ENCODE measurements around the gene GLIPR1.

The GLIPR1 gene

GRCh38 chr12:75438059-75438754 is 42.3 kb upstream of the GLIPR1 start:
- H3K9ac ChIP-seq (ENCODE audit: low read depth, low read length), result no peak overlapping the region; the same call in 1 of the 2 replicates
- peak overlapping the region; percentile 64 for H3K27ac ChIP-seq (ENCODE audit: low read length)
- DNase-seq (peak; percentile 87), ATAC-seq (ENCODE audit: insufficient read depth, low read depth) (peak; percentile 84)
- H3K9me3 ChIP-seq (ENCODE audit: insufficient read depth, low read length, severe bottlenecking), result peaks cover 12% of the 10 kb centered on the region
- no peaks in the 10 kb centered on the region for H3K36me3 ChIP-seq (ENCODE audit: insufficient read depth, low read length)
- no peaks in the 10 kb centered on the region for H4K20me1 ChIP-seq (ENCODE audit: insufficient read depth, low read length)
- H3K4me1 ChIP-seq (ENCODE audit: insufficient read depth, low read length), result peaks cover 58% of the 10 kb centered on the region
- H3K4me3 ChIP-seq (ENCODE audit: low read depth in 1 of 2, low read length in 2 of 2), result no peak overlapping the region
- H3K79me2 ChIP-seq (ENCODE audit: insufficient read depth, low read length), result no peaks in the 10 kb centered on the region
- H2AFZ ChIP-seq (ENCODE audit: low read depth, low read length), result 0 out of 2 replicates have a peak overlapping the region, but pooled peaks have one; percentile 37
- TF ChIP-seq EZH2 (IDR thresholded peaks at IDR 0.05; ENCODE audit: borderline replicate concordance, low read depth, low read length, severe bottlenecking) (no peak), CTCF (IDR thresholded peaks at IDR 0.05; ENCODE audit: borderline replicate concordance, extremely low read depth, low read length, poor library complexity, severe bottlenecking) (peak; percentile 35)
- H3K4me2 ChIP-seq (ENCODE audit: insufficient read depth, low read length), result peak overlapping the region; percentile 28; the same call in 1 of the 2 replicates
- H3K27me3 ChIP-seq (ENCODE audit: insufficient read depth, low read length, poor library complexity), result no peaks in the 10 kb centered on the region

GRCh38 chr12:75439048-75439447 is 41.5 kb upstream of the GLIPR1 start:
- DNase-seq, result no peak
- Histone ChIP-seq H3K36me3 (ENCODE audit: insufficient read depth, low read length) (no peaks in the 10 kb centered on the region), H3K79me2 (ENCODE audit: insufficient read depth, low read length) (no peaks in the 10 kb centered on the region), H3K27ac (ENCODE audit: low read length) (peak overlapping the region; percentile 64), H4K20me1 (ENCODE audit: insufficient read depth, low read length) (no peaks in the 10 kb centered on the region), H3K9me3 (ENCODE audit: insufficient read depth, low read length, severe bottlenecking) (peaks cover 12% of the 10 kb centered on the region), H3K9ac (ENCODE audit: low read depth, low read length) (no peak overlapping the region), H3K27me3 (ENCODE audit: insufficient read depth, low read length, poor library complexity) (no peaks in the 10 kb centered on the region), H3K4me3 (ENCODE audit: low read depth in 1 of 2, low read length in 2 of 2) (no peak overlapping the region), H3K4me2 (ENCODE audit: insufficient read depth, low read length) (no peak overlapping the region), H3K4me1 (ENCODE audit: insufficient read depth, low read length) (peaks cover 67% of the 10 kb centered on the region), H2AFZ (ENCODE audit: low read depth, low read length) (0 out of 2 replicates have a peak overlapping the region, but pooled peaks have one; percentile 37)
- TF ChIP-seq EZH2 (IDR thresholded peaks at IDR 0.05; ENCODE audit: borderline replicate concordance, low read depth, low read length, severe bottlenecking) (no peak), CTCF (IDR thresholded peaks at IDR 0.05; ENCODE audit: borderline replicate concordance, extremely low read depth, low read length, poor library complexity, severe bottlenecking) (no peak)
- no peak for ATAC-seq (ENCODE audit: insufficient read depth, low read depth)

GRCh38 chr12:75439930-75440329 is 40.6 kb upstream of the GLIPR1 start:
- Histone ChIP-seq H4K20me1 (ENCODE audit: insufficient read depth, low read length) (no peaks in the 10 kb centered on the region), H3K9ac (ENCODE audit: low read depth, low read length) (no peak overlapping the region), H3K79me2 (ENCODE audit: insufficient read depth, low read length) (no peaks in the 10 kb centered on the region), H3K27me3 (ENCODE audit: insufficient read depth, low read length, poor library complexity) (no peaks in the 10 kb centered on the region), H3K4me2 (ENCODE audit: insufficient read depth, low read length) (no peak overlapping the region), H3K27ac (ENCODE audit: low read length) (no peak overlapping the region; the same call in 1 of the 2 replicates), H3K9me3 (ENCODE audit: insufficient read depth, low read length, severe bottlenecking) (peaks cover 12% of the 10 kb centered on the region), H2AFZ (ENCODE audit: low read depth, low read length) (no peak overlapping the region), H3K4me3 (ENCODE audit: low read depth in 1 of 2, low read length in 2 of 2) (no peak overlapping the region), H3K36me3 (ENCODE audit: insufficient read depth, low read length) (no peaks in the 10 kb centered on the region), H3K4me1 (ENCODE audit: insufficient read depth, low read length) (peaks cover 75% of the 10 kb centered on the region)
- ATAC-seq (ENCODE audit: insufficient read depth, low read depth) (no peak), DNase-seq (no peak)
- TF ChIP-seq CTCF (IDR thresholded peaks at IDR 0.05; ENCODE audit: borderline replicate concordance, extremely low read depth, low read length, poor library complexity, severe bottlenecking) (no peak), EZH2 (IDR thresholded peaks at IDR 0.05; ENCODE audit: borderline replicate concordance, low read depth, low read length, severe bottlenecking) (no peak)
